ENCODE measurements around the gene MYBPC2.

The MYBPC2 gene

GRCh38 chr19:50477751-50478515, 45.2 kb downstream of the MYBPC2 start:
- H3K4me3 ChIP-seq (ENCODE audit: low read length in 2 of 2) = peak overlapping the region in 1 of 2 donors; percentile 92
- no peaks in the 10 kb centered on the region for H3K27me3 ChIP-seq (ENCODE audit: control insufficient read depth in 2 of 2, insufficient read depth in 2 of 2, low read length in 2 of 2)
- H3K27ac ChIP-seq (ENCODE audit: low read depth in 2 of 2, low read length in 2 of 2) = no peak overlapping the region
- peaks cover 31 to 36% of the 10 kb centered on the region in 2 donors for H3K36me3 ChIP-seq (ENCODE audit: control insufficient read depth in 2 of 2, insufficient read depth in 2 of 2, low read length in 2 of 2)
- H3K9ac ChIP-seq (ENCODE audit: low read depth in 1 of 2, low read length in 2 of 2) = peak overlapping the region in 1 of 2 donors; percentile 94
- H3K9me3 ChIP-seq (ENCODE audit: control insufficient read depth in 2 of 2, low read length in 2 of 2) = no peaks in the 10 kb centered on the region
- H3K4me1 ChIP-seq (ENCODE audit: control insufficient read depth in 2 of 2, insufficient read depth in 2 of 2, low read length in 2 of 2) = peaks cover 10 to 14% of the 10 kb centered on the region in 2 donors

GRCh38 chr19:50478901-50479715, 46.4 kb downstream of the MYBPC2 start:
- no peak overlapping the region for H3K4me3 ChIP-seq (ENCODE audit: low read length in 2 of 2)
- no peak overlapping the region for H3K27ac ChIP-seq (ENCODE audit: low read depth in 2 of 2, low read length in 2 of 2)
- no peaks in the 10 kb centered on the region for H3K27me3 ChIP-seq (ENCODE audit: control insufficient read depth in 2 of 2, insufficient read depth in 2 of 2, low read length in 2 of 2)
- no peaks in the 10 kb centered on the region for H3K9me3 ChIP-seq (ENCODE audit: control insufficient read depth in 2 of 2, low read length in 2 of 2)
- H3K36me3 ChIP-seq (ENCODE audit: control insufficient read depth in 2 of 2, insufficient read depth in 2 of 2, low read length in 2 of 2) = peaks cover 37 to 42% of the 10 kb centered on the region in 2 donors
- no peak overlapping the region for H3K9ac ChIP-seq (ENCODE audit: low read depth in 1 of 2, low read length in 2 of 2)
- H3K4me1 ChIP-seq (ENCODE audit: control insufficient read depth in 2 of 2, insufficient read depth in 2 of 2, low read length in 2 of 2) = peaks cover 10 to 14% of the 10 kb centered on the region in 2 donors

GRCh38 chr19:50479761-50480251, 47.1 kb downstream of the MYBPC2 start:
- no peak overlapping the region for H3K9ac ChIP-seq (ENCODE audit: low read depth in 1 of 2, low read length in 2 of 2)
- H3K36me3 ChIP-seq (ENCODE audit: control insufficient read depth in 2 of 2, insufficient read depth in 2 of 2, low read length in 2 of 2) = peaks cover 37 to 42% of the 10 kb centered on the region in 2 donors

GRCh38 chr19:50480281-50481111, 47.8 kb downstream of the MYBPC2 start:
- no peak overlapping the region for H3K27ac ChIP-seq (ENCODE audit: low read depth in 2 of 2, low read length in 2 of 2)
- H3K9me3 ChIP-seq (ENCODE audit: control insufficient read depth in 2 of 2, low read length in 2 of 2) = no peaks in the 10 kb centered on the region
- H3K36me3 ChIP-seq (ENCODE audit: control insufficient read depth in 2 of 2, insufficient read depth in 2 of 2, low read length in 2 of 2) = peaks cover 37 to 42% of the 10 kb centered on the region in 2 donors
- peaks cover 10 to 14% of the 10 kb centered on the region in 2 donors for H3K4me1 ChIP-seq (ENCODE audit: control insufficient read depth in 2 of 2, insufficient read depth in 2 of 2, low read length in 2 of 2)
- H3K9ac ChIP-seq (ENCODE audit: low read depth in 1 of 2, low read length in 2 of 2) = no peak overlapping the region
- no peak overlapping the region for H3K4me3 ChIP-seq (ENCODE audit: low read length in 2 of 2)
- H3K27me3 ChIP-seq (ENCODE audit: control insufficient read depth in 2 of 2, insufficient read depth in 2 of 2, low read length in 2 of 2) = no peaks in the 10 kb centered on the region

More at GRCh38 chr19:50479761-50480251, 47.1 kb downstream of the MYBPC2 start:
- Histone ChIP-seq H3K27me3 (ENCODE audit: control insufficient read depth in 2 of 2, insufficient read depth in 2 of 2, low read length in 2 of 2) (no peaks in the 10 kb centered on the region), H3K27ac (ENCODE audit: low read depth in 2 of 2, low read length in 2 of 2) (no peak overlapping the region), H3K4me3 (ENCODE audit: low read length in 2 of 2) (no peak overlapping the region), H3K9me3 (ENCODE audit: control insufficient read depth in 2 of 2, low read length in 2 of 2) (no peaks in the 10 kb centered on the region), H3K4me1 (ENCODE audit: control insufficient read depth in 2 of 2, insufficient read depth in 2 of 2, low read length in 2 of 2) (peaks cover 10 to 14% of the 10 kb centered on the region in 2 donors)

- no peaks in the 10 kb centered on the region for H3K9me3 ChIP-seq (ENCODE audit: control insufficient read depth in 2 of 2, low read length in 2 of 2)
- no peak overlapping the region for H3K4me3 ChIP-seq (ENCODE audit: low read length in 2 of 2)
- H3K27me3 ChIP-seq (ENCODE audit: control insufficient read depth in 2 of 2, insufficient read depth in 2 of 2, low read length in 2 of 2) = no peaks in the 10 kb centered on the region
- no peak overlapping the region for H3K9ac ChIP-seq (ENCODE audit: low read depth in 1 of 2, low read length in 2 of 2)
- H3K27ac ChIP-seq (ENCODE audit: low read depth in 2 of 2, low read length in 2 of 2) = no peak overlapping the region
- peaks cover 37 to 42% of the 10 kb centered on the region in 2 donors for H3K36me3 ChIP-seq (ENCODE audit: control insufficient read depth in 2 of 2, insufficient read depth in 2 of 2, low read length in 2 of 2)
- H3K4me1 ChIP-seq (ENCODE audit: control insufficient read depth in 2 of 2, insufficient read depth in 2 of 2, low read length in 2 of 2) = peaks cover 10 to 12% of the 10 kb centered on the region in 2 donors
These were observed 48.9 kb downstream of the MYBPC2 start for GRCh38 chr19:50481351-50482149.

- Histone ChIP-seq H3K27ac (ENCODE audit: low read depth in 2 of 2, low read length in 2 of 2) (no peak overlapping the region), H3K9ac (ENCODE audit: low read depth in 1 of 2, low read length in 2 of 2) (no peak overlapping the region), H3K27me3 (ENCODE audit: control insufficient read depth in 2 of 2, insufficient read depth in 2 of 2, low read length in 2 of 2) (no peaks in the 10 kb centered on the region), H3K36me3 (ENCODE audit: control insufficient read depth in 2 of 2, insufficient read depth in 2 of 2, low read length in 2 of 2) (peaks cover 37 to 42% of the 10 kb centered on the region in 2 donors), H3K4me1 (ENCODE audit: control insufficient read depth in 2 of 2, insufficient read depth in 2 of 2, low read length in 2 of 2) (peaks cover 3 to 8% of the 10 kb centered on the region in 2 donors), H3K4me3 (ENCODE audit: low read length in 2 of 2) (no peak overlapping the region), H3K9me3 (ENCODE audit: control insufficient read depth in 2 of 2, low read length in 2 of 2) (no peaks in the 10 kb centered on the region)
These were observed 49.7 kb downstream of the MYBPC2 start for GRCh38 chr19:50482271-50482855.

- Histone ChIP-seq H3K4me3 (ENCODE audit: low read length in 2 of 2) (no peak overlapping the region), H3K27me3 (ENCODE audit: control insufficient read depth in 2 of 2, insufficient read depth in 2 of 2, low read length in 2 of 2) (no peaks in the 10 kb centered on the region), H3K4me1 (ENCODE audit: control insufficient read depth in 2 of 2, insufficient read depth in 2 of 2, low read length in 2 of 2) (peaks cover 0 to 3% of the 10 kb centered on the region in 2 donors), H3K27ac (ENCODE audit: low read depth in 2 of 2, low read length in 2 of 2) (no peak overlapping the region), H3K9ac (ENCODE audit: low read depth in 1 of 2, low read length in 2 of 2) (no peak overlapping the region), H3K9me3 (ENCODE audit: control insufficient read depth in 2 of 2, low read length in 2 of 2) (no peaks in the 10 kb centered on the region), H3K36me3 (ENCODE audit: control insufficient read depth in 2 of 2, insufficient read depth in 2 of 2, low read length in 2 of 2) (peaks cover 37 to 42% of the 10 kb centered on the region in 2 donors)
These were observed 50.2 kb downstream of the MYBPC2 start for GRCh38 chr19:50482916-50483315.

- Histone ChIP-seq H3K27ac (ENCODE audit: low read depth in 2 of 2, low read length in 2 of 2) (no peak overlapping the region), H3K36me3 (ENCODE audit: control insufficient read depth in 2 of 2, insufficient read depth in 2 of 2, low read length in 2 of 2) (peaks cover 21 to 25% of the 10 kb centered on the region in 2 donors), H3K27me3 (ENCODE audit: control insufficient read depth in 2 of 2, insufficient read depth in 2 of 2, low read length in 2 of 2) (no peaks in the 10 kb centered on the region), H3K9ac (ENCODE audit: low read depth in 1 of 2, low read length in 2 of 2) (no peak overlapping the region), H3K9me3 (ENCODE audit: control insufficient read depth in 2 of 2, low read length in 2 of 2) (no peaks in the 10 kb centered on the region), H3K4me3 (ENCODE audit: low read length in 2 of 2) (no peak overlapping the region), H3K4me1 (ENCODE audit: control insufficient read depth in 2 of 2, insufficient read depth in 2 of 2, low read length in 2 of 2) (no peaks in the 10 kb centered on the region)
These were observed 52.7 kb downstream of the MYBPC2 start for GRCh38 chr19:50485284-50485955.

Measured in mucosa of rectum (tissue), 2 donors.